CD4-positive, alpha-beta T cell treated with Interleukin-10 for 1 hour (primary cell): Measurements from ENCODE around the gene RBMXL2.

ENCODE experiments used
- DNase-seq: peaks from one replicate; pipeline ENCODE4 v3.0.0-alpha.2; 2020

The RBMXL2 gene

DNA sequence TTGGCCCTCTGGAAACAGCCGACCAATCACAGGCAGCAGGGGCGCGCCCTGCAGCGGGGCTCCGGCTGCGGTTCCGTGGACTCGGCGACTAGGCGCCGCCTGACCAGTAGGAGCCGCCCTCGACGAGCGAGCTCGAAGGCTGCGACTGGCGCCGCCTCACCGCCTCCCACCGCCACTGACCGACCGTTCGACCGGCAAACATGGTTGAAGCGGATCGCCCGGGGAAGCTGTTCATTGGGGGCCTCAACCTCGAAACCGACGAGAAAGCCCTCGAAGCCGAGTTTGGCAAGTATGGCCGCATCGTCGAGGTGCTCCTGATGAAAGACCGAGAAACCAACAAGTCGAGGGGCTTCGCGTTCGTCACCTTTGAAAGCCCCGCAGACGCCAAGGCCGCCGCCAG lies at the start of gene RBMXL2:
RBMXL2 (plus strand) TSS at position 78 of the 400 bp plus-strand sequence; CDS start at position 201, 123 bp downstream.
- DNase-seq: no peak

DNA sequence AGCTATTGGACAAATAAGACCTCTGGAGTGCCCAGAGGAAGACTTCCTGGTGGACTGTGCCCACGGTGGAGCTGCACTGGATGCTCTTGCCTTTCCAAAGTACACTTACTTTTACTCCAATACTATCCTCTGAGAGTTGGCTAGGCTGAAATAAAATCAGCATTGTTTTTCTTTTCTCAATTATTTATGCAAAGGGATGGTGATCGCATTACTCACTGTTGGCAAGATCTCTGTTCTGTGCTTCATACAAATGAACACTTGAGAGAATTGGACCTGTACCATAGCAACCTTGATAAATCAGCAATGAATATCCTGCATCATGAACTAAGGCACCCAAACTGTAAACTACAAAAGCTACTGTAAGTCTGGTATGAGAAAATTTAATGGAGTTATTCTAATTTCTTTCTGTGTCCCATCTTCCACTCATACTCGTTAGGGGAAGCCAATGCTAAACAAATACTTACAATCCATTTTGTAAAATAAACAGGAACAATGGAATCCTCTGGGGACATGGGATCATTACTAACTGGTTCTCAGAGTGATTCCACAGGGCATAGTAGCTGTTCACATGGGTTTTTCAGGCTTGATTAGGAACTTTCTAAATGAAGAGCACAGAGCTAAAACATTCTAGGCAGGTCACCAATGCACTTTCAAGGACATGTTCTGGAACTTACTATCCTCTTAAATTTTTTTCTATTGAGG lies 42.2 kb upstream of the RBMXL2 start:
- DNase-seq: no peak

DNA sequence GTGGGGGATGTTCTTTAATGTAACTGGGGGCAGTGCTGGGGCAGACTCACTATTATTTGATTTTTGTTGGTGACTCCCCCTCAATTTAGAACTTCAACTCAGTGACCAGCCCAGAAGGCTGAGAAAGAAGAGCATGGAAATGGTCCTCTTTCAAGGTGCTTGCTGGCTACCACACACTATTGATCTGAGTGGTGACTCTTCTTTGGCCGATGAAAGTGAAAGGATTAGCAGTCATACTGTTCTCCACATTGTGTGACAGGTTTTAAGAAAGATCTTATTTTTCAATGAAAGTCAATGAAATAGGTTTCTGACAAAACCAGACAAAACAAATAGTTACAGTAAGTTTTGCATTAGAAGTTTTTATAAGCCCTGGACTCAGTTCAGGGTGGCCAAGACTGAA lies 38.6 kb upstream of the RBMXL2 start:
- DNase-seq: no peak

DNA sequence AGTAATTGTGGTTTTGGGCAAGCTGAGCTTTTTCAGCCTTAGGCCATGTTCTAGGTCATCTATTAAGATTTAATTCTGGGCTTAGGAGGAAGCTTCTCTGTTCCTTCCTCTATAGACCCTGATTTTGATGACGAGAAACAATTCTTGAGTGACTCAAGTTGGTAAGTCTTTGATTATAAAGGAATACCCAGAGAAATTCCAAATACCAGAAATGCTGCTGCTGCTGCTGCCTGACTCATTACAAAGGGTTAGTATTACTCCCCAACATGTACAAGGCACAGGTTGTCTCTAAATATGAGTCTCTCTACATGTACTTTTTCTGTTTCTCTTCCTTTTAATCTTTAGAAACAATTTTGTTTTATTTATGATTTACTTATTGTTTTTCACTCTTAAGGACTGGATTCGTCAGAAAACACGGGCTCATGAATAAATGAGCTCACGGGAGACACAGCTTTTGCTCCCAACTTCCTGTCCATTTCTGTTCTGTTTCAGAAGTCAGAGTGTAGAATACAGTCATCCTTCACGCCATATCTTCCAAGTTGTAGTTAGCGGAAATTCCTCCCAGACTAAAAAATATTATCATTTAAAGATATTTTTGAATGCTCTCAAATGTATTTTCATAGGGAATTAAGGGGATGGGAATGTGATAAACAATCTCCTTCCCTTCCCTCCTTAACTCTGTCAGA lies 31.8 kb upstream of the RBMXL2 start:
- DNase-seq: no peak

DNA sequence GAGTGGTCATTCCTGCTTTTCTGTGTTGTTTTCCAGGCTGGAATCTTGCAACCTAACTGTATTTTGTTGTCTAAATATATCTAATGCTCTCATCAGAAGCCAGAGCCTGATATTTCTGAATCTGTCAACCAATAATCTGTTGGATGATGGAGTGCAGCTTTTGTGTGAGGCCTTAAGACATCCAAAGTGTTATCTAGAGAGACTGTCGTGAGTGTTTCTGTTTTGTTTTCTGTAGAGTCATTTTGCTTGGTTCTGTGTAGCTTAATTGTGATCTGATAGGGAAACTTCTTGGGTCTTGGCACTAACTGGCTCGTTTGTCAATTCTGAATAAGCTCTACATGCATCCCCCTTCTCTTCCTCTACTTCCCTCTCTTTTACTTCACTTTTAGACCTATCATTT lies 31.2 kb upstream of the RBMXL2 start:
- DNase-seq: no peak

DNA sequence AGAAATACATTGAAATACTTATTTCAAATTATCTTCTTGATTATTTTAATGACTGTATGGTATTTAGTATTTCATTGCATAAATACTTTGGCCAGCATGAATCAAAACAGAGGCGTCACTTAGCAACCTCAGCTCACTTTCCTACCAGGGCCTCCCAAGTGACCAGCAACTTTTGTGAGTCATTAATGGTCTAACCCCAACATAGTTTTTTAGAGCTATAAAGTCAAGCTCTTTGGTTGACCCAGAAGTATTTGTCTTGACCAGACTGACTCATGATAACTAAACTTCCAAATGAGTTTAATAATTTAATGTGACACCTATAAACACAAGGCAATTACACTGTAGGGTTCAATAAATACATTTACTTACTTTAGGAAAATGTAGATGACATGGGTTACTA lies 27.9 kb upstream of the RBMXL2 start:
- DNase-seq: no peak

DNA sequence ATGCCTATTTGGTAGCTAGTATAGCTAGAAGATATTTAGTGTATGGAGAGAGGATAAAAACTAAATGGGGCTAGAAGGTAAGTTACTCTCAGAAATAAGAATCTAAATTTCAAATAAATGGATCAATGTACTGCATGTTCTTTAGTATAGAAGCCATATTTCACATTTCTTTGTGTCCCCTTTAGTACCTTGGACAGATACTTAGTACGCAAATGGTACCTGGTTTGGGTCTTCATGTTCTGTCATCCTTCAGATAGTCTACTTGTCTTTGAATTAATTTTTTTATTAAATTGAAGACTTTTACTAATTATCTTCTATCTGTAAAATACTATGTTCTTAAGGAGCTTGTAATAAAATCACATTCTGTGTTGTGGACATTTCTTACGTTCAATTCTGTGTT lies 26.3 kb upstream of the RBMXL2 start:
- DNase-seq: no peak

DNA sequence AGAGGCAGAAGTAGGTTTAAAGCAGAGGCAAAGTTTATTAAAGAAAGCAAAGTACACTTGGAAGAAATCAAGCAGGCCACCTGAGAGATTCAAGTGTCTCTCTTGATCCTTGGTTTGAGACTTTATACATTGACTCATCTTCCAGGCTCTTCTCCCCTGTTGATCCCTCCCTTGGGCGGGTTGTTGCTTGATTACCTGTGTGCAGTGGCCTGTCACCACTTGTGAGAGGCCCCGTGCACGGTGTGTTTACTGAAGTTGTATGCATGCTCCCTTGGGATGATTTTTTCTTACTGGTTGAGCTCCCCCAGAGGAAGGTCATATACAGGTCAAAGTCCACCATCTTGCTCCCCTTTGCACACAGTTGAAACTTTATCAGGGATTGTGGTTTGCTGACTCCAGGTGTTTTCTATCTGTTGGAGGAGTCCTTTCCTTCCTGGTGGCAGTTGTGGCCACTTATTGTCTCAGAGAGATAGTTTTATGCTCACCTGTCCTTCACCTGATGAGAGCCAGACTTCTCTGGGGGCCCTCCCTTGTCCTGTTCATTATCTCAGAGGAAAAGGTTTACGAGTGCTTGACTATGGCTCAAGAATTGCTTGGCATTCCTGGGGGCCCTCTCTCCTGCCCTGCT lies 16.3 kb upstream of the RBMXL2 start:
- no peak for DNase-seq

DNA sequence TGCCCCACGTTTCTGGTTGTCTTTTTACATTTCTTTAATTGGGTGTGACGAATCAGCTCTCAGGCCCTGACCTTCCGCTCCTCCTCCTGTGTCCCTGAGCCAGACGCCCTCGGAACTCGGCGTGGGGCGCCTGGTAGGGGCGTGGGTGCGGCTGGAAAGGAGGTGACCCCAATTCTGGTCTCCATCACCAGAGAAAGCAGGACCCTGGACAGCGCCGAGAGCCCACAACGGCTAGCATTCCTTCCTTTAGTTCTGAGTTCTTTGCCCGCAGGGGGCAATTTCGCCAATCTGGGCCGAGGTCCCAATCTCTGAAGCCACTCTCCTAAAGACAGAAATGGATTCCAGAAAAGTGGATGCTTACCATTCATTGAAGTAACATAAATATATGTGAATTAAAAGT lies 11.7 kb upstream of the RBMXL2 start:
- no peak for DNase-seq

DNA sequence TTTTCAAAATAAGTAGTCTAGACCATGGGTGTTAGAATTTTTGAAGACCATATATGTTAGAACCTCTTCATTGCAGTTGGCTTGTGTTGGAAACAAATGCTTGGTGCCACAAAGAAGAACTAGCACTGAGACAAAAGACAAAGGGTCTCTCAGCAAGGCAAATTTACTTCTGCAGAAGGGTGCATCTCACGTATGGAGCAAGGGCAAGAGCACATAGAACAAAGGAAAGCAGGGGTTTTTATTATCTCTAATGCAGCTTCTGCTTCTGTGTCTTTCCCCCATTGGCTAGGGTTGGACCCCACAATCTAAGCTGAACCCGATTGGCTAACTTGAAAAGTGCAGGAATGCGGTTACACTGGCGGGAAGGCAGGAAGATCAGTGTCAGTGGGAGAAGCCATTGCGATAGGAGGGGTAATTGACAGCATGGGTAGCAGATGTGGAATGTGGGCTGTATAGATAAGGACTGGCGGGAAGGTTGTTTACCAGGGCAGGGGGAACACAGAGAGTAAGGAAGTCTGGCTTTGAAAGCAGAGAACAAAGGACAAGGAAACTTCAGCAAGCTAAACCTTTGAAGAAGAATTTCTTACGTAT lies 9.2 kb upstream of the RBMXL2 start:
- DNase-seq: no peak

DNA sequence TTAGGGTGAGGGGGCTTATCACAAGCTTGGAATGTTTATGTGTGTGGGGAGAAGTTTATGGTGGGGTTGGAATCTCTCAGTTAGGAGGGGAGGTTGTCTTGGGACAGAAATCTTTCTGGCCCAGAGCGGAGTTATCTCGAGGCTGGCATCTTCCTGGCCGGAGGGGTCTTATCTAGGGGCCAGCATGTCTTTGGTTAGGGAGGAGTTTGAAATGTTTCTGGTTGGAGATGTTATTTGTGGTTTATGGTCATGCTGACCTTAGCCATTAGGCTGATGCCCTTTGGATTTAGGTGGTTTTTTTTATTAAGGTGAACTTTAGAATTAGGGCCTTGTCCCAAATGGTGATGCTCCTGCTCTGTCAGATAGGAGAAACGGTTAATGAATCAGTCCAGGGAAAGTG lies 7.9 kb upstream of the RBMXL2 start:
- DNase-seq: no peak

DNA sequence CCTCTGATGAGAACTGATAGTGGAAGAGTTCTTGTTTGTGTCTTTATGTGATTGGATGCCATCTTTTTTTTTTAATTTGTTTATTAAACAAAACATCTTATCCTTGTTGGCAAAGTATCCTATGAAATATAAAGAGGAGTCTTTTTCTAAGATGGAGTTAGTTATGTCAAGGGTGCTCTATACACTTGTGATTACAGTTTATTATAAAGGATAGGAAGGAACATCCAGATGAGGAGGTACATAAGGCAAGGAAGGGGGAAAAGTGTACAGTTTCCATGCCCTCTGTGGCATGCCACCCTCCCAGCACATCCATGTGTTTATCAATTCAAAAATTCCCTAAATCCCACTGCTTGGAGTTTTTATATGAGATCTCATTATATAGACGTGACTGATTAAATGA lies 7.4 kb upstream of the RBMXL2 start:
- DNase-seq: no peak

DNA sequence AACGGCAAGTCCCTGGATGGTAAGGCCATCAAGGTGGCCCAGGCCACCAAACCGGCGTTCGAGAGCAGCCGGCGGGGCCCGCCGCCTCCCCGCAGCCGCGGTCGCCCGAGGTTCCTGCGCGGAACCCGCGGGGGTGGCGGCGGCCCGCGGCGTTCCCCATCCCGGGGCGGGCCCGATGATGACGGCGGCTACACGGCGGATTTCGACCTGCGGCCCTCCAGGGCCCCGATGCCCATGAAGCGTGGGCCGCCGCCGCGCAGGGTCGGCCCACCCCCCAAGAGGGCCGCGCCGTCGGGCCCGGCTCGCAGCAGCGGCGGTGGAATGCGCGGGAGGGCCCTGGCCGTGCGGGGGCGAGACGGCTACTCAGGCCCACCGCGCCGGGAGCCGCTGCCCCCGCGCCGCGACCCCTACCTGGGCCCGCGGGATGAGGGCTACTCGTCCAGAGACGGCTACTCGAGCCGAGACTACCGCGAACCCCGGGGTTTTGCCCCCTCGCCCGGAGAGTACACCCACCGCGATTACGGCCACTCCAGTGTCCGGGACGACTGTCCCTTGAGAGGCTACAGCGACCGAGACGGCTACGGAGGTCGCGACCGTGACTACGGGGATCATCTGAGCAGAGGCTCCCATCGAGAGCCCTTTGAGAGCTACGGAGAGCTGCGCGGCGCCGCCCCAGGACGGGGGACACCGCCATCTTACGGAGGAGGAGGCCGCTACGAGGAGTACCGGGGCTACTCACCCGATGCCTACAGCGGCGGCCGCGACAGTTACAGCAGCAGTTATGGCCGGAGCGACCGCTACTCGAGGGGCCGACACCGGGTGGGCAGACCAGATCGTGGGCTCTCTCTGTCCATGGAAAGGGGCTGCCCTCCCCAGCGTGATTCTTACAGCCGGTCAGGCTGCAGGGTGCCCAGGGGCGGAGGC lies 792 bp downstream of the RBMXL2 start:
- no peak for DNase-seq

DNA sequence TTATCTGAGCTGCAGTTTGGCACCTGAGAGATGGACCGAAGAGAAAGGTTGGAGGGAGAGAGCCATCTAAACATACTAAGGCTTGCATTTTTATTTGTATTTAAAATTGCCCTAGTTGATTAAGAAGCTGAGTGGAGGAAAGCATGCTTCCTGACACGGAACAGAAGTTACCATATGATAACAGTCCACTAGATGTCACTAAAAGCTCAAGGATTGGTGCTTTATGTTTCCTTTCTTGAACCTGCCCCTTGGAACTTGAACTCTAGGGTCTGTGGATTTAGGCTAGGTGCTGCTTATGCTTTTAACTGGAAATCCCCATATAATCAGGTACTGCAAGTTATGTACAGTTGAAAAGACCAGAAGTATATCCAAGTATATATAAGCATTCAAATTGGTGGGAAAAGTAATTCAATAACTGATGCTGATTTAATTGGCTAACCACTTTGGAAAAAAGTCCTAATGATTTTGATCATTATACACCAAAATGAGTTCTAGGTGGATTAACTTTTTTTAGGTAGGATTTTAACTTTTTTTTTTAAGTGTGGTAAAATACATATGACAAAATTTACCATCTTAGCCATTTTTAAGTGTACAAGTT lies 9.5 kb downstream of the RBMXL2 start:
- peak; percentile 46 for DNase-seq

DNA sequence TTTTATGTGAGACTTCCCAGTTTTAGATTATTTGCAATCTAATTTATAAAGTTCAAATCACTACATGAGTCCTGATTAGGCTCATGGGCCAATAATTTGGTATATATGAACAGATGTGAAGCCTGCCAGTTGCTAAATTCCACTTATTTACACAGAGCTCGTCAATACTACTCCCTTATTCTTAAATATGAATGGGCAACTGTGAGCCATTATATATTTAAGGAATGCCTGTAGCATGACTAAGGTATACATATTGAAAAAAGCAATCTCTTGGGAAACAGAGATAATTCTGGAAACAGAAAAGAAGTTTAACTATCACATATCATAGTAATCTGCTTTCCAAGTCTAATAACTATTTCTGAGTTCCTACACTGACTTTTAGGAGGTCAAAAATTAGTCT lies 27.0 kb downstream of the RBMXL2 start:
- no peak for DNase-seq

DNA sequence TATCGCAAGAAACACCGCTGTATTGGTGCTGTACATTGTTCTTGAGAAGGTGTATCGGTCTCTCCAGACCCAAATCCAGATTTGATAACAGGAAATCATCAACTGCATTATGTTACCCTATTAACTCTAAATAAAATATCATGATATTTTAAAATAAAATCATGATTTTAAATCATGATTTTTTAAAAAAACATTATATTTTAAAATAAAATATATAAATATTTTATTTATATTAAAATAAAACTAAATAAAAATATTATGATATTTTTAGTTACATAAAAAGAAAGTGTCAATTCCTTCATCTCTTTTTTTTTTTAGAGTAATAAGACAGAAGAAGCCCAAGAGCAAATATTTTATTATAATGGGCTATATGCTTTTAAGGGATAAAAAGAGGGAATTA lies 27.6 kb downstream of the RBMXL2 start:
- no peak for DNase-seq

DNA sequence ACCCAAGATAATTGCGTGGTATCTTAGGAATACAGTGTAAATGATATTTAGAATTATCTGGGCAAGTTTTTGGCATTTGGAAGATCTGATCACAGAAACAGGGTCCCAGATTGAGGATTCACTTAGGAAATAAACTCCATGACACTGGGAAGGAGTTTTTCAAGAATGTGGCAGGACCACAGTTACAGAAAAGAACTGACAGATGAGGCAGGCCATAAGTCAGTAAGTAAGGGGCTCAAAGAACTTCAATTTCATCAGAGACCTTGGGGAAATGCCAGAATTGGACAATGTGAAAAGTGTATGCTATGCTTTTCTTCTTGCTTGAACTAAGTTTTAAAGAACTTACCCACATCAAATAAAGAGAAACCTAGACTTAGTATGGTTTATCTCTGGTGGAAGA lies 49.3 kb downstream of the RBMXL2 start:
- DNase-seq: no peak
